ENCODE data around the gene DIP2C.
"Not testable (repeated sequence)": the region's sequence is repeated elsewhere in the genome, so short reads cannot be mapped to it uniquely, and the experiment has no call there.

DIP2C gene

DNA sequence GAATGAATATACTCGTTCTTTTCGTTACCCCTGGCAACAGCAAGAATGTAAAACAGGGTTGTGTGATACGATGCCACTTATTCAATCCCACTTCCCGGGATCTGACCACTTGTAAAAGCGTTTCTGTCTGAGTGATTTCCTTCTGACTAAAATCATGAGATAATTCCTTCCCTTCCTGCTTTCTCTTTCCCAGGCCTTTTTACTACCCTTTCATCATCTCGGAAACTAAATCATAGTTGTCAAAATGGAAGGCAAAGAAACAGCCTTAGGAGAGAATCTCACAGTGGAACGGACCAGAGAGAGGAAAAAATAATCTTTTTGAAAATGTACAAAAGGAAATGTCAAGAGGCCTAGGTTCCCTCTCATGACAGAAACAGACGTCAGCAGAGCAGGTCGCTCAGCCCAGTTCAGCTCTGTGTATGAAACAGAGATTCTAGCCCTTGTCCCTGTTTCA is 29.8 kb downstream of the DIP2C start:
- DNase-seq = no peak

DNA sequence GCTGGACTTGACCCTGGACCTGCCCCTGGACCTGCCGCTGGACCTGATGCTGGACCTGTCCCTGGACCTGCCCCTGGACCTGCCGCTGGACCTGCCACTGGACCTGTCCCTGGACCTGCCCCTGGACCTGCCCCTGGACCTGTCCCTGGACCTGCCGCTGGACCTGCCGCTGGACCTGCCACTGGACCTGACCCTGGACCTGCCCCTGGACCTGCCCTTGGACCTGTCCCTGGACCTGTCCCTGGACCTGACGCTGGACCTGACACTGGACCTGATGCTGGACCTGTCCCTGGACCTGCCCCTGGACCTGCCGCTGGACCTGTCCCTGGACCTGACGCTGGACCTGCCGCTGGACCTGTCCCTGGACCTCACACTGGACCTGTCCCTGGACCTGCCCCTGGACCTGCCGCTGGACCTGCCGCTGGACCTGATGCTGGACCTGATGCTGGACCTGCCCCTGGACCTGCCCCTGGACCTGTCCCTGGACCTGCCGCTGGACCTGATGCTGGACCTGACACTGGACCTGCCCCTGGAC is 31.6 kb downstream of the DIP2C start:
- DNase-seq = not testable (repeated sequence)

DNA sequence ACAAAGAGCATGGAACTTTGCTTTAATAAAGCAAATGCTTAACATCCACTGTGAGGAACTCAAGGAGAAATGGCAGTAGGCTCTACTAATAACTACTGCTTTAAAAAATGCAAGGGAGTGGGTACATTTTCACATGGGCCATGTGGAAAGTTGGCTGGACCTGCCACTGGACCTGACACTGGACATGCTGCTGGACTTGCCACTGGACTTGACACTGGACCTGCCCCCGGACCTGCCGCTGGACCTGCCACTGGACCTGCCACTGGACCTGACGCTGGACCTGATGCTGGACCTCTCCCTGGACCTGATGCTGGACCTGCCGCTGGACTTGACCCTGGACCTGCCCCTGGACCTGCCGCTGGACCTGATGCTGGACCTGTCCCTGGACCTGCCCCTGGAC is 32.6 kb downstream of the DIP2C start:
- DNase-seq = no peak

DNA sequence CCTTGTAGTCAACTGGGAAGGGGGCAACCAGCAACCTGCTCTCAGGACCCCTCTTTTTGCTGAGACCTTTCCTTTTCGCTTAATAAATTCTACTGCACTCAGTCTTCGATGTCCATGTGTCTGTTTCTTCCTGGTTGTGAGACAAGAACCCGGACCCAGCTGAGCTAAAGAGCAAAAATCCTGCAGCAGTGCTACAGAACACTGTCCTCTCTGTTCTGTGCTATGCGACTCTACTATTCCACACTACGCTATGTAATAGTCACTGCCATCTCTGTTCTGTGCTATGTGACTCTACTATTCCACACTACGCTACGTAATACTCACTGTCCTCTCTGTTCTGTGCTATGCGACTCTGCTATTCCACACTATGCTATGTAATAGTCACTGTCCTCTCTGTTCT is 34.3 kb downstream of the DIP2C start:
- DNase-seq = no peak

DNA sequence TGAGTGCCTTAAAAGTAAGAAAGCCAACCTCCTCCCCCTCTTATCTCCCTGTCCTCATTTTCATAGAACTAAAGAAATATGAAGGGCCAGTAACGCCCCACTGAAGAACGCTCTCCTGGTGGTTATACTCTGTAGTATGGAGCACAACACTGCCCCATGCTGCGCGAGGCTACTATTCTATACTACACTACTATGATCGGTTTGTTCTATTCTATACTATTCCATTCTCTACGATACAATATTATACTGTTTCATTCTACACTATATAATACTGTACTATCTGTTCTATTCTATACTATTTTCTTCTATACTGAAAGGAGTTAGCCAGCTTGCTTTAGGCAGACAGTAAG is 34.8 kb downstream of the DIP2C start:
- no peak for DNase-seq

DNA sequence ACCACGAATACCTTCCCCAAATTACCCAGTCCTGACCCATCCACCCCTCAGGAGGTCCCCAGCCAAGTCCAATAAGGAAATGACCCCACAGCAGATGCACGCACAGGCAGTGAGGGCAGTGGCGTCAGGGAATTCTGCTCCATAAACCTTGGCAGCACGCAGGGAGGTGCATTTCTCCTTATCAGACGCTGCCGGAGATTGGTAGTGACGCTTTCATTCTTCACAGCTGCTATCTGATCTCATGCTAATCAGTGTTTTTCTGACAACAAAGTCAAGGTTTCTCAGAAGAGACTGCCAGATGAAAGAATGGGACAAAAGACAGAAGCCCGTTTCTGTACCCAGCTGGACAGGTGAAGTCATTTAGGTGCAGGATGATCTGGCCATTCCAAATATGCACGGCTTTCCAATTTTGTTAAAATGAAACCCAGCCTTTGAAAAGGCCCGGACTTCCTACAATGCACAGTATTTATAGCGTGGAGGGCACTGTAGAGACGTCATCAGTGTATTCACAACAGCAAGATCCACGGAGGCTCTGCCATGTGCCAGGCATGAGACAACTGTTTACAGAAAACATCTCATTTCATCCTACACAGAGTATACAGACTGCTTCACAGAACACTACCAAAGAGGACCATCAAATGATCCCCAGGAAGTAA is 35.3 kb downstream of the DIP2C start:
- no peak for DNase-seq

DNA sequence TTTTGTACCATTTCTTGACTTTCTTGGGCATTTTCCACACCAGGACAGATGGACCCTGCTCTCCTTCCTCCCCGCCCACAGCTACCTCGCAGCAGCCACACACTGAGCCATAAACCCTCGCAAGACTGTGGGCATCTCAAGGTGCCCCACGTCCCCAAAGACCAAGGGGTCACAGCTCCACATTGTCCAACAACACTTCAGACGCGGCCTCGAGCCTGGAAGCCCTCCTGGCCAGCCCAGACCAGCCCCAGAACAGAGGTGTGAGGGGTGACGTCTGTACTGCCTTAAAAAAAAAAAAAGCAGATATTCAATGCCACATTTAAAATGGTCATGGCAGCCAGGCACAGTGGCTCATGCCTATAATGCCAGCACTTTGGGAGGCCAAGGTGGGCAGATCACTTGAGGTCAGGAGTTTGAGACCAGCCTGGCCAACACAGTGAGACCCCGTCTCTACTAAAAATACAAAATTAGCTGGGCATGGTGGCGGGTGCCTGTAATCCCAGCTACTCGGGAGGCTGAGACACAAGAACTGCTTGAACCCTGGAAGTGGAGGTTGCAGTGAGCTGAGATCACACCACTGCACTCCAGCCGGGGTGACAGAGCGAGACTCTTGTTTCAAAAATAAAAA is 36.5 kb downstream of the DIP2C start:
- DNase-seq = not testable (repeated sequence)

DNA sequence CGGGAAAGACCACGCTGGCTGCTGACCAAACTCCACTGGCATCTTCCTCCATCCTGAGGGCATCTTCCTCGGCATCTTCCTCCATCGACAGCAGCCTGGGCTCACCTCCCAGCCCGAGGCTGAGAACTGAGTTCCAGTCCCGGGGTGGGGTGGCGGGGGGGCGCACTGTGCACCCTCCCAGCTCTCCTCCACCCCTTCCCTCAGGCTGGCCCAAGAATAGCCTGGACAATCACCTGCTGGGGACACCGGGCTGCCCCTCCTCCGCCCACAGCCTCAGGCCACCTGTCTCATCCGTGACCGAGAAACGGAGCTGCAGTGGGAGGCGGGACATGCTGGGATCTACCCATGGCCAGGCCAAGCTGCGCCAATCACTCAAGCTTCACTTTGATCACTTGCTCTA is 37.2 kb downstream of the DIP2C start:
- no peak for DNase-seq

DNA sequence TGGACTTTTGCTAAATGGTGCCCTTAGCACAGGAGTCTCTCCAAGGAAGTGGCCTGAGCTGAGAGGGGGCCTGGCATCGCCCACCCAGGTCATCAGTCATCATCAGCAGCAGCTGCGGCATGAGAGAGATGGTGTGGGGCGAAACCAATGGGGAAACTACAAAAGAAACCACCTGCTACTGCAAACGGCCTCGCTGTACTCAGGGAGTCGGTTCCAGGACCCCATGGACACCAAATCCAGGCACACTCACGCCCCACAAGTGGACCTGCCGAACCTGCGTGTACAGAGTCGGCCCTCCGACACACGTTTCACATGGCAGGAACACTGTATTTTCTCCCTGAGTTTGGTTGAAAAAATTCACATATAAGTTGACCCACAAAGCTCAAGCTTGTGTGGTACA is 37.8 kb downstream of the DIP2C start:
- no peak for DNase-seq

DNA sequence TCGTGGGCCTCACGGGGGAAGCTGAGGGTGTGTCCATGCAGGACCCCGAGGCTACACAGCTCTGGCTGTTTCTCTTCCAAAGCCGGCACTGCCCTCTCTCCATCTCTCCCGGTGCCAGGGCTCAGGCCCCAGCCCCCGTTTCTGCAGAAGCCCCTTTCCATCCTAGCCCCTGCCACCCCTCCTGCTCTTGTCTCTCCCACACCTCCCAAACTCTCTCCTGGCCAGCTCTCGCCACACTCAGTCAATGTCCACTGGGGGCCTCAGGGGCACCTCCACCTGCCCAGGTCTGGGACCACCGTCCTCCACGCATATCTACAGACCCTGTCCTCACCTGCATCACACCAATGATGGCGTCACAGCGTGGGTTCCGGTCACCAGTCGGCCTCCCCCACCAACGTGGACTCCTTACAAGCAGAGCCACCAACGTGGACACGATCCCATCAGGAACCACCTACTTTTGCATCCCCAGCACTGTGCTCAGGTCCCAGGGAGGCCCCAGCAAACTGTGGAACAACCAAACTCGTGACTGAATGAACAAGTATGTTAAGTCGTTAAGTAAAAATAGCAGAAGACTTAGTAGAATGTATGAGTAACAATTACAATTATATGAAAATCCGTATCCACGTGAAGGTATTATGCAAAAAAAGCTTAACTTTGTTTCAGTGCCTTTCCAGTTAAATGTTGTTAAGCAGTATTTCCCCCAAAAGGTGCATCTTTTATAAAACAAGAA is 38.4 kb downstream of the DIP2C start:
- DNase-seq = no peak

DNA sequence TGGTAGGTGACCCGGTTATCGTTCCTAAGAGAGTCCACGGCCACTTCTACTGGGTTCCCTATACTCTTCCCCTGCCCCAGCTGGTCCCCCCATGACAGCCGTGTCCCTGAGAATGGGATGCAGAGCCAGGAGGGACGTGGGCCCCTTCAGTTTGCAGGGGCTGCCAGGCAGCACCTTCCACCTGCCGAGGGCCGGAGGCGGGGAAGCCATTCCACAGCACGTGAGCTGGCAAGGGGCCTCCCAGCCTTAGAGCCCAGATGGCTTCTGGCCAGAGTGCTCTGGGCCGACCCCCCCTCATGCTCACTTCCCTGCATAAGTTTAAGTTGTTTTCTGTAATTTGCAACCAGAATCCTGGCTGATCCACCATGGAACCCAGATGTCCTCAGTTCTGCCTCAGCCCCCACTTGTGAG is 39.0 kb downstream of the DIP2C start:
- no peak for DNase-seq

DNA sequence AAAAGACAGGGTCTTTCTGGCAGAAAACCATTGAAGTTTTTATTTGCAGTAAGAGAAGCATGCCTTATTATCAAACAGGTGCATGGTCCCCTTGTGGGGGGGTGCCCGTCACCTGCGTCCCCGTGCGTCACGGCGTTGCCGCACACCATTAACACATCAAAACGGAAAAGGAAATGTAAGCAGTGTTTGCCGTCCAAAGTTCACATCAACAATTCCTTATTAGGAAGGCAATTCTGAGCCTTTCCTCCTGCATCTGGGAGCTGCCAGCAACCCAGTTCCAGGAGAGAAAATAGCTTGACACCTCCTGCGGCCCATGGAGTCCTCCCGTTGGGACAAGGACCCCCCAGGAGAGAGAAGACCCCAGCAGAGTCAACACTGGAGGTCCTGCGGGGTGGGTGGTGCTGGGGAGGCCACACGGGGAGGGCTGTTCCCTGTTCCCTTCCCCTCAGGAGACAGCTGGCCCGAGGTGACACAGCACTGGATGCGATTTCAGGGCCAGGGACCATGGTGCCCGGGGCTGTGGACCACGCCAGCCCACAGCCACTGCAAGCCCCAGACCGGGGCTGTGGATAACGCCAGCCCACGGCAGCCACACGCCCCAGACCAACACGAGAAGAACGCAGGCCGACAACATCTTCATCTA is 39.5 kb downstream of the DIP2C start:
- no peak for DNase-seq

DNA sequence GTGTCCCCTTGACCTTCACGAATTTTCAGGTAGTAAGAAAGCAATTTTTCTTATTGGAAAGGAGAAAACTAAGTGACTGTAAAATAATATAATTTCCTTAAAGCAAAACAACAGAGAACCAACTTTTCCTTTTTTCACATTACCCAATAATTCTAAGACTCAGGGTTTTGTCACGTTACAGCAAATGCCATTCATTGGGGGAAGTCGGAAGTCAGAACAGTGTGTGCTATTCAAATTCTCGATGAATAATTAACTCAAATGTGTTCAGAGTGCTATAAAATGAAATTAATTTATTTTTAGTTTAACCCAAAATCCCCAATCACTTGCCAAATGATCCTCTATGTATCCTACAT is 40.0 kb downstream of the DIP2C start:
- no peak for DNase-seq

DNA sequence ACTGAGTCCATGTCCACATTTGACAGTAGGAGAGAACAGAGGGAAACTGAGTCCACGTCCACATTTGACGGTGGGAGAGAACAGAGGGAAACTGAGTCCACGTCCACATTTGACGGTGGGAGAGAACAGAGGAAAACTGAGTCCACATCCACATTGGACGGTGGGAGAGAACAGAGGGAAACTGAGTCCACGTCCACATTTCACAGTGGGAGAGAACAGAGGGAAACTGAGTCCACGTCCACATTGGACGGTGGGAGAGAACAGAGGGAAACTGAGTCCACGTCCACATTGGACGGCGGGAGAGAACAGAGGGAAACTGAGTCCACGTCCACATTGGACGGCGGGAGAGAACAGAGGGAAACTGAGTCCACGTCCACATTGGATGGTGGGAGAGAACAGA is 42.4 kb downstream of the DIP2C start:
- DNase-seq = not testable (repeated sequence)

DNA sequence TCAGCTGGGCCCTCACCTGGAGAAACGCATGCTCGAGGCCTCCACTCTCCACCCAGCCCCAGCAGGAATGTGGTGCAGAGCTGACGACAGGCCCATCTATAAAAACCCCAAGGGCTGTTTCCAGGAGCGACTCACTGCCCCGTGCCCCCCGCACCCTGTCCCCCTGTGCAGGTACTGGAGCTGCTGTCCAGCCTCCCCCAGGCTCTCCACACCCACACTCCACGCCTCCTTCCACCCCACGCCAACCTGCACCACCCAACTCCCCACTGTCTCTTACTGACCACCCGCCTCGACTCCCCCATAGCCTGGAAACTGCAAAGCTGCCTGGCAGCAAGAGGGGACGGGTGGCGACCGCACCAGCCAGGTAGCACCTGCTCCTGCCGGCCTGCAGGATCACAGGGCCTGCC is 43.3 kb downstream of the DIP2C start:
- no peak for DNase-seq

DNA sequence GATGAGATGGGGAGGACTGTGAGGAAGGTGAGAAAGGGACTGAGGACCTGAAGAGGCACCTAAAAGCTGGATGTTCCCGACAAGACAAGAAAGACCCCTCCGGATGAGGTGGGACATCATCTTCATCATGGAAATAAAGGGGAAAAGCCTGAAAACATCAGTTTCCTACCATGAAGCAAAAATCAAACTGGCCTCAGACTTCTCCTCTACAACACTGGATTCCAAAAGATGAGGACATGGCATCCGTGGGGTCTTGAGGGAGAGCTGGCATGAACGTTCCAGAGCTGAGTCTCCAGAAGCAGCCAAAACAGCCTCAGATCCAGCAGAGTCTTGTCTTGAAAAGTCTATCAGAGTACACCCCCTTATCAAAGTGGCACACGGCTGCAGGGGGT is 44.5 kb downstream of the DIP2C start:
- DNase-seq = no peak

DNA sequence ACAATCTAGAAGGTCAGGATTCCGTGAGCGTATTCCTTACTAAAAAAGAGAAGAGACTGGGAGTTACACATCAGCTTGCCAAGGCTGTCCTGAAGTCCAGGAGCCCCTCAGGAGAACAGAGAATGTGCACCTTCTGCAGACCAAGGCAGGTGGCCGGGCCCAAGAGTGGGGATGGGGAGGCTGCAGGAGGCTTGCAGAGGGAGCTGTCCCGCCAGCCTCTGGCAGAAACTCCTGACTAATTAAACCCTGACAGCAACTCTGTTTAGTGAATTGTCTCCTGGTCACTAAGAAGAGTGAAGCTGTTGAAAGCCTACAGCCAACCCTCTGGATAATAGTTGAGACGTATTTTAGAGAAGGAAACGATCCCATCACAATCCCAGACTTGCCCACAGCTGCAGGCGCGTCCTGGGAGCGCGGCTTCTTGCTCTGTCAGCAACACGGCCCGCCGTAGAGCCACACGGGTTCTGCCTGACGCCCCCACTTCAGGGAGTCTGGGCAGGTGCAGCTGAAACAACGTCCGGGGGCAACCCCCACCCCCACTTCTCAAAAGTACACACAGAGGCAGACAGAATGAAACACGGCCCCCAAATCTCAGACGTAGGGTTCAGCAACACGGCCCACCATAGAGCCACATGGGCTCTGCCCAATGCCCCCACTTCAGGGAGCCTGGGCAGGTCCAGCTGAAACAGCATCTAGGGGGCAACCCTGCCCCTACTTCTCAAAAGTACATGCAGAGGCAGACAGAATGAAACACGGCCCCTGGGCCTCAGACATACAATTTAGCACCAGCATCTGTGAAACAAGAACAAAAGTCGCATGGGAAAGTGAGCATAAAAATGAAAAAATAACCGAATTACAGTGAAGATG is 45.2 kb downstream of the DIP2C start:
- DNase-seq = no peak

DNA sequence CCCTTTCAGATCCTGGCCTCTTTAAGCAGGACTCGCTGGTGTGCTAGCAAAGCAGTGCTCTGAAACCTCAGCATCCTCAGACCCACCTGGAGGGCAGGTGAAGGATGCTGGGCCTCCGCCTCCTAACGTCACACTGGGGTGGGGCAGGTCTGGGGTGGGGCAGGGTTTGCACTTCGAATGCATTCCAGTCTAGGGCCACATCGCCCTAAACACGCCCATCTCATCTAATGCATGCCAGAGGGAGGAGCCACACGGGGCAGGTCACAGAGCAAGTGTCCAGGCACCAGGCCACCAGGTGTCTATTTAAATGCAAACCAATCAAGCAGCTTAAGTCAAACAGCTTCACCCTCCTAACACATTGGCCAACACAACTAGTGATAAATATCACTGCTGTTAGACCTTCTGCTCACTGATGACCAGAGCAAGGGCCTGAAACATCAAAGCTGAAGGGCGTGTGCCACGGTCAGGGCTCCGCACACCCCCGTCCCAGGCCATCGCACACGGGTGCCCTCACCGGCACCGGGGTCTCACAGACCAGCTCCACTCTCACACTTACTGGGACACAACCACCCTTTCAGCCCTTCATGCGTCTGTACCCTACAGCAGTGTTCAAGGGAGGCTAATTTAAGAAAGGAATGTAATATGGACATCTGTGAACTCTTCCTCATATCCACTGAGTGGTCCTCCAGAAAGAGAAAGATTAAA is 47.1 kb downstream of the DIP2C start:
- no peak for DNase-seq

DNA sequence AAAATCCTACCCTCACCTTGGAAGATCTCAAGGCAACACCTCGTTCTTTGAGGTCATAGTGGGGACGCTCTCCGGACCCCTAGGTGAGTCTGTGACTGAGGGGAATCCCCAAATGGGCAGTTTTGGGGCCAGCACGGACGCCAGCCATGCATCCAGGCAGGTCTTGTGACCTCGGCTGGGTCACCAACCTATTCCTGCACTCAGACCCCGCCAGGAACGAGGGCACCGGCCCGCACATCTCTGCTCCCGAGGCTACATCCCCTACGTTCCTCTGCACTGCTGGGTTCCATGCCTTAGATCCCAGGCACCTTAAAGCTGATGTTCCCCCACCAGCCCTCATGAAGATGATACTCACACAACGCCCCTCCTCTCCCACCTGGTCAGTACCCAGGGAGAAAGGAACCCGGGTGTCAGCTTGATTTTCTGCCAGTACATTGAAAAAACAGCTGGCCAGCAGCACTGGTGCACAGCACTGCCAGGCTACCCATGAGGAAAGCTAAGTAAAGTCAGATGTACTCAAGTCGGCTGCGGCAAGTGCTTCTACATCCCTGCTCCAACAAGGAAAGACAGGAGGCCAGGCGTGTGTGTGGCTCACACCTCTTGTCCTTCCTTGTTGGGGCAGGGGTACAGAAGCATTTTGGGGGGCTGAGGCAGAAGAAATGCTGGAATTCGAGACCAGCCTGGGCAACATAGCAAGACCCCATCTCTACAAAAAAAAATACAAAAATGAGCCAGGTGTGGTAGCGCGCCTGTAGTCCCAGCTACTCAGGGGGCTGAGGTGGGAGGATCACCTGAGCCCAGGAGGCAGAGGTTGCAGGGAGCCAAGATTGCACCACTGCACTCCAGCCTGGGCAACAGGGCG is 48.1 kb downstream of the DIP2C start:
- DNase-seq = no peak

DNA sequence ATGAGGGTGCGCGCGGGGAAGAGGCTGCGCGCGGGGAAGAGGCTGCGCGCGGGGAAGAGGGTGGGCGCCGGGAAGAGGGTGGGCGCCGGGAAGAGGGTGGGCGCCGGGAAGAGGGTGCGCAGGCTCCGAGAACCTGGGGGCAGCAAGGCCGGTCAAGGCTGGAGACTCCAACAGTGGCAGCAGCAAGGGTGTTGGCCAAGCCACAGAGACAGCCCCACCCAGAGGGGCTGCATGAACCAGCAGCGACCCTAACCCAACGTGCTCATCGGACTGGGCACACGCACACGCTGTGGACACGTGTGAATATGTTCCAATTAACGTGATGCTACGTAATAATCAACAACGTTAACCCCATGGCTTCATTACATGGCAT is 48.8 kb downstream of the DIP2C start:
- no peak for DNase-seq

All from activated CD4-positive, alpha-beta T cell treated with anti-CD3 and anti-CD28 coated beads, Interleukin-2, amount 50 U/mL, for 1 hour (primary cell).